ENCODE measurements around the gene DAB2. TPM values are rescaled to one million over a fixed set of nuclear protein-coding genes. Genes with fewer than 3 reads are reported as not detected.

Gene DAB2
- polyA plus RNA-seq, 1 experiment, result 168 TPM

GRCh38 chr5:39419796-39420195 lies 5.0 kb downstream of the DAB2 start:
- POLR2A ChIA-PET, result interaction anchor here (0.9 to 2.2 kb wide), 4 partner anchors 9 to 127 kb away, joined by 6 to 18 read pairs (median 10); no protein-coding TSS in a partner anchor
- TF ChIP-seq CTCF (IDR thresholded peaks at IDR 0.05; ENCODE audit: insufficient read depth, low read depth, low read length), result no peak
- CTCF ChIA-PET, result interaction anchor here (0.6 to 2.4 kb wide), 3 partner anchors 9 to 128 kb away, joined by 3 to 14 read pairs (median 4); no protein-coding TSS in a partner anchor
- DNase-seq (ENCODE audit: low read depth), result no peak
- H3K4me3 ChIP-seq (ENCODE audit: low read depth, low read length), result no peak overlapping the region
- no peaks in the 10 kb centered on the region for H3K27me3 ChIP-seq (ENCODE audit: control insufficient read depth, insufficient read depth, low read length)
- peaks cover 2% of the 10 kb centered on the region; the same call in 1 of the 2 replicates for H3K36me3 ChIP-seq (ENCODE audit: control insufficient read depth, insufficient read depth, low read length)

DNA sequence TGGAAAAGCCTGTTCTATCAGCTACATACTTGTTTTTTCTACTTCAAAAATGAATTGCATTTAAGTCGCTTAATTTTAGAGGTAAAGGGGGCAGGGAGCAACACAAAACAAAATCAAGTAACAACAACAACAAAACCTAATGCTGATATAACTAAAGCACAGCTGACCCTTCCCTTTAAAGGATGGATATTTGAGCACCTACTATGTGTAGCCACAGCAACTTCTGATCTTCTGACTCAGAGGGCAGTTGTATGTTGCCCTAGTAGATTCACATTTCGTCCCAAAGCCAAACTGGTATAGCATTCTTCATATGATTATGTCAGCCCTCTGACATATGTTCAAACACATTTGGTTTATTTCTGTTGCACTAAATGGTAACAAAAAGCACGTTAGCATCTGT lies 6.8 kb downstream of the DAB2 start:
- Histone ChIP-seq H3K4me3 (ENCODE audit: low read depth, low read length) (no peak overlapping the region), H3K36me3 (ENCODE audit: control insufficient read depth, insufficient read depth, low read length) (peaks cover 2% of the 10 kb centered on the region; the same call in 1 of the 2 replicates), H3K27me3 (ENCODE audit: control insufficient read depth, insufficient read depth, low read length) (no peaks in the 10 kb centered on the region)
- CTCF ChIA-PET, result no interaction called here
- POLR2A ChIA-PET, result no interaction called here
- DNase-seq (ENCODE audit: low read depth), result no peak
- TF ChIP-seq CTCF (IDR thresholded peaks at IDR 0.05; ENCODE audit: insufficient read depth, low read depth, low read length), result no peak

- Histone ChIP-seq H3K4me3 (ENCODE audit: low read depth, low read length) (no peak overlapping the region), H3K36me3 (ENCODE audit: control insufficient read depth, insufficient read depth, low read length) (0 out of 2 replicates have a peak, but pooled peaks cover 2% of the 10 kb centered on the region), H3K27me3 (ENCODE audit: control insufficient read depth, insufficient read depth, low read length) (no peaks in the 10 kb centered on the region)
- POLR2A ChIA-PET, result interaction anchor here (0.7 kb wide), 2 partner anchors 14 to 132 kb away, joined by 4 to 8 read pairs; no protein-coding TSS in a partner anchor
- TF ChIP-seq CTCF (IDR thresholded peaks at IDR 0.05; ENCODE audit: insufficient read depth, low read depth, low read length), result no peak
- CTCF ChIA-PET, result interaction anchor here (1.1 to 1.6 kb wide), 2 partner anchors 18 to 132 kb away, joined by 3 to 5 read pairs; no protein-coding TSS in a partner anchor
- no peak for DNase-seq (ENCODE audit: low read depth)
These were observed 9.6 kb downstream of the DAB2 start for GRCh38 chr5:39415201-39415600.

DNA sequence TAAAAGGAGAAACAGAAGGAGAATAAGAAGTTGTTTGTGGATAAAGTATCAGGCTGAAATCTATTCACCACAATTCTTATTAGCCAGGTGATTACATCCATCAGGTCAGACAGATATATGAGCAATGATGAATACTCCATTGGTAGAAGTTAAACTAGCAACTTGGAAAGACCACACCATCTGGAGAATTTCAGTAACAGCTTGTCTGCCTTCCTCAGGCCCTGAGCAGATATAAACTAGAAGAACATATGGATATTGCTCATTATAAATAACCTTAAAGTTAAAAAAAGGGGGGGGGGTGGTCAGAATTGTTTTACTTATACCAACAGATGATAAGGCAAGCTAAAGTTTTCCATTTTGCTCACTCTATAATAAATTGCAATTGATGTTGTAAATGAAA lies 10.4 kb downstream of the DAB2 start:
- H3K36me3 ChIP-seq (ENCODE audit: control insufficient read depth, insufficient read depth, low read length), result 0 out of 2 replicates have a peak, but pooled peaks cover 2% of the 10 kb centered on the region
- no peak for DNase-seq (ENCODE audit: low read depth)
- no peak for TF ChIP-seq CTCF (IDR thresholded peaks at IDR 0.05; ENCODE audit: insufficient read depth, low read depth, low read length)
- H3K27me3 ChIP-seq (ENCODE audit: control insufficient read depth, insufficient read depth, low read length), result no peaks in the 10 kb centered on the region
- no peak overlapping the region for H3K4me3 ChIP-seq (ENCODE audit: low read depth, low read length)
- ChIA-PET POLR2A (no interaction called here), CTCF (interaction anchor here (1.1 to 1.6 kb wide), 3 partner anchors 17 to 133 kb away, joined by 3 to 6 read pairs (median 5); no protein-coding TSS in a partner anchor)

GRCh38 chr5:39413771-39414170 lies 11.0 kb downstream of the DAB2 start:
- no peak for DNase-seq (ENCODE audit: low read depth)
- Histone ChIP-seq H3K36me3 (ENCODE audit: control insufficient read depth, insufficient read depth, low read length) (0 out of 2 replicates have a peak, but pooled peaks cover 2% of the 10 kb centered on the region), H3K27me3 (ENCODE audit: control insufficient read depth, insufficient read depth, low read length) (no peaks in the 10 kb centered on the region), H3K4me3 (ENCODE audit: low read depth, low read length) (no peak overlapping the region)
- TF ChIP-seq CTCF (IDR thresholded peaks at IDR 0.05; ENCODE audit: insufficient read depth, low read depth, low read length), result no peak
- ChIA-PET POLR2A (interaction anchor here (0.9 kb wide), 1 partner anchor 11 kb away, joined by 3 read pairs; the partner anchor contains the start of gene DAB2), CTCF (interaction anchor here (1.2 to 2.1 kb wide), 3 partner anchors 8 to 37 kb away, joined by 6 to 8 read pairs (median 6); no protein-coding TSS in a partner anchor)
